ENCODE measurements around the gene NR0B1. TPM values are rescaled to one million over a fixed set of nuclear protein-coding genes. Genes with fewer than 3 reads are reported as not detected.

NR0B1 gene, protein sequence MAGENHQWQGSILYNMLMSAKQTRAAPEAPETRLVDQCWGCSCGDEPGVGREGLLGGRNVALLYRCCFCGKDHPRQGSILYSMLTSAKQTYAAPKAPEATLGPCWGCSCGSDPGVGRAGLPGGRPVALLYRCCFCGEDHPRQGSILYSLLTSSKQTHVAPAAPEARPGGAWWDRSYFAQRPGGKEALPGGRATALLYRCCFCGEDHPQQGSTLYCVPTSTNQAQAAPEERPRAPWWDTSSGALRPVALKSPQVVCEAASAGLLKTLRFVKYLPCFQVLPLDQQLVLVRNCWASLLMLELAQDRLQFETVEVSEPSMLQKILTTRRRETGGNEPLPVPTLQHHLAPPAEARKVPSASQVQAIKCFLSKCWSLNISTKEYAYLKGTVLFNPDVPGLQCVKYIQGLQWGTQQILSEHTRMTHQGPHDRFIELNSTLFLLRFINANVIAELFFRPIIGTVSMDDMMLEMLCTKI
- not detected for total RNA-seq

DNA sequence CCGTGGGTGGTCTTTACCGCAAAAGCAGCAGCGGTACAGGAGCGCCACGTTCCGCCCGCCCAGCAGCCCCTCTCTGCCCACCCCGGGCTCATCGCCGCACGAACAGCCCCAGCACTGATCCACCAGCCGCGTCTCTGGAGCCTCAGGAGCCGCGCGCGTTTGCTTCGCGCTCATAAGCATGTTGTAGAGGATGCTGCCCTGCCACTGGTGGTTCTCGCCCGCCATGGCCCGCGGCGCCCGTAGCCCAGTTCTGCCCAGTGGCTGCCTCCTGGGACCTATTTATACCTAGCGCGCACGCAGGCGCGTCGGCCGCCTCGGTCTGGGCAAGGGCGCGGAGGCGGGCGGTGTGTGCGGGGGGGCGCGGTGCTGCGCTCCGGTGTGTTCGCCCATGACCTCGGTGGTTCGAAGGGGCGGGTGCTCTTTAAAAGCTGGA is at the start of gene NR0B1:
Gene NR0B1 (minus strand): TSS at position 252 of the 433 bp plus-strand sequence. CDS start 27 bp downstream, at position 225.
- Mint-ChIP-seq H3K27ac (no peak within 1 kb of the TSS), H3K9me3 (no peaks in the 10 kb centered on the region), H3K4me3 (no peak within 1 kb of the TSS), H3K27me3 (peaks cover 9% of the 10 kb centered on the region), H3K4me1 (ENCODE audit: low read depth) (no peaks in the 10 kb centered on the region), H3K36me3 (no peaks in the 10 kb centered on the region)
- DNase-seq, result no peak
- ChIA-PET CTCF (no interaction called here), POLR2A (no interaction called here)
- intact Hi-C loops (cut with micrococcal nuclease), result no loop called here

DNA sequence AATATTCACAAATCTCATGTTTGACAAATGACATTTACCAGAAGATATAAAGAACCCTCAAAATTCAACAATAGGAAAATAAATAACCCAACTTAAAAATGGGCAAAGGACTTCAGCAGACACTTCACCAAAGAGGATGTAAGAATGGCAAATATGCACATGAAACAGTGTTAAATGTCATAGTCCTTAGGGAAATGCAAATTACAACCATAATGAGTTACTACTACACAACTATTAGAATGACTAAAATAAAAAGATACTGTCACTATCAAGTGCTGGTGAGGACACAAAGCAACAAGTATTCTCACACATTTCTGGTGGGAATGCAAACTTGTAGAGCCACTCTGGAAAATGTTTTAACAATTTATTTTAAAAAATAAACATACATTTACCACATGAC is 40.8 kb upstream of the NR0B1 start:
- Mint-ChIP-seq H3K36me3 (no peaks in the 10 kb centered on the region), H3K27me3 (no peaks in the 10 kb centered on the region), H3K27ac (no peak overlapping the region), H3K9me3 (peaks cover 19% of the 10 kb centered on the region), H3K4me3 (no peak overlapping the region), H3K4me1 (ENCODE audit: low read depth) (no peaks in the 10 kb centered on the region)
- CTCF ChIA-PET, result no interaction called here
- DNase-seq, result no peak
- POLR2A ChIA-PET, result no interaction called here
- intact Hi-C loops (cut with micrococcal nuclease), result no loop called here

DNA sequence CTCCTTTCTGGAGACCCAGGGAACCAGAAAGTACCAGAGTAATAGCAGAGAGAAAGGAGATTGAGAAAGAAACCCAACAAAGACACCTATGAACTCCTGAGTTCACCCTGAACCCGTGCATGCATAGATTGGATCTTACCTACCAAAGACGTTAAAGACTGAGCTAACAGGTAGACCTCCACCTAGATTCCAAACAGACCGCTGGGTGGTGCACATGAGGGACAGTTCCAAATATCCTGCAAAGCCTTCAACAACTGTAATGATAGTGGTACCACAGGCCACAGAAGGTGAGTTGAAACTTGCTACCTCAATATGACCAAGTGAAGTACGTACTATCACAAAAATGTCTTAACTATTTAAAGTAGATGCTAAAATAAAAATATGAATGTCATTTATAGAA is 34.0 kb upstream of the NR0B1 start:
- Mint-ChIP-seq H3K4me3 (no peak overlapping the region), H3K4me1 (ENCODE audit: low read depth) (no peaks in the 10 kb centered on the region), H3K36me3 (no peaks in the 10 kb centered on the region), H3K27me3 (no peaks in the 10 kb centered on the region), H3K27ac (no peak overlapping the region), H3K9me3 (peaks cover 1% of the 10 kb centered on the region)
- DNase-seq, result no peak
- intact Hi-C loops (cut with micrococcal nuclease), result no loop called here
- ChIA-PET CTCF (no interaction called here), POLR2A (no interaction called here)

DNA sequence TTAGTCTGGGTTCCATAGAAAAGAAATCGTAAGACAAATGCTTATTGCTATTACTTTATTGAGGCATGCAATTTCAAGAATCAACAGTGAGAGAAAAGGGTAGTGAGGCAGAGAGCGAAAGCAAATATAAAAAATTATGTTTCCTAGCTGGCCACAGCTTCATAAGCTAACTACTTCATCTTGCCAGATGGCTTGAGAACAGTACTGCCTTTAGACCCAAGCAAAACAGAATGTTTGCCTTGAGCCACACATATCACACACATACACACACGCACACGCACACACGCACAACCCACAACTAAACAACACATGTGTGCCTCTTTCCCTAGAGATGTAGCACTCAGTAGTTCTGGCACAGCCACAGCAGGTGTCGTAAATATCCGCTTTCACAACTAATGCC is 31.6 kb upstream of the NR0B1 start:
- H3K27ac Mint-ChIP-seq, result no peak overlapping the region
- intact Hi-C loops (cut with micrococcal nuclease), result no loop called here
- H3K27me3 Mint-ChIP-seq, result no peaks in the 10 kb centered on the region
- CTCF ChIA-PET, result no interaction called here
- POLR2A ChIA-PET, result no interaction called here
- DNase-seq, result no peak
- H3K36me3 Mint-ChIP-seq, result no peaks in the 10 kb centered on the region
- H3K9me3 Mint-ChIP-seq, result no peaks in the 10 kb centered on the region
- no peaks in the 10 kb centered on the region for H3K4me1 Mint-ChIP-seq (ENCODE audit: low read depth)
- no peak overlapping the region for H3K4me3 Mint-ChIP-seq

DNA sequence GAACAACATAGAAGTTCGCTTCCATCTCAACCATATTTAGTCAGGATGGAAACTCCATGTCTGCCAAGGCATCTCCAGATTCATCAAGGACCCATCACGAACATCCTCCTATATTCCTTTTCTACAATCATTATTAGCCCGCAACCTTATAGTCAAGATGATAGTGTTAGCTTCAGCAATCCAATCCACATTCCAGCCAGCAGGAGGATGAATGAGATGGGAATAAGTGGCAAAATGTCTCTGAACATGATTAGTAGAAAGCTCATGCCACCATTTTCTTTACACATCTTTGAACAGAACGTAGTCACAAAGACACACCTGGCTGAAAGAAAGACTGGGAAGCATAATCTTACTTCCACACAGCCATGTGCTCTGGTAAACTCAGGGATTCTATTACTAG is 18.6 kb upstream of the NR0B1 start:
- CTCF ChIA-PET, result no interaction called here
- intact Hi-C loops (cut with micrococcal nuclease), result no loop called here
- no peaks in the 10 kb centered on the region for H3K4me1 Mint-ChIP-seq (ENCODE audit: low read depth)
- peaks cover 2% of the 10 kb centered on the region for H3K27me3 Mint-ChIP-seq
- no peak overlapping the region for H3K4me3 Mint-ChIP-seq
- H3K27ac Mint-ChIP-seq, result no peak overlapping the region
- no peaks in the 10 kb centered on the region for H3K36me3 Mint-ChIP-seq
- DNase-seq, result no peak
- H3K9me3 Mint-ChIP-seq, result no peaks in the 10 kb centered on the region
- POLR2A ChIA-PET, result no interaction called here

DNA sequence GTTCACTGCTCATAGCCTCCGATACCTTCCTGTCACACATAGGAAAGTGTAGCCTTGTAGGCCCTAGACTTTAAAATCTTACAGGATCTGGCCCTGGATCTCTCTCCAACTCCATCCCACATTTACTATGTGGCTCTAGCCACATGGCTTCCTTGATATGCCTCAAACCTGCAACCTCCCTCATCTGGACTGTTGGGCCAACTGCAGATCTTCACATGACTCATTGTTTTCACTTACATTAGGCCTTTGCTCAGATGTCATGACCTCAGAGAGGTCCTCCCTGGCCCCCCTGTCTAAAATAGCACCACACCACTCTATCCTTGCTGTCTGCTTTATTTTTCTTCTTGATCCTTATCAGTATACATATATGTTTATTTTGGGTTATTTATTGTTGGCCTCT is 8.1 kb upstream of the NR0B1 start:
- Mint-ChIP-seq H3K4me1 (ENCODE audit: low read depth) (no peaks in the 10 kb centered on the region), H3K9me3 (no peaks in the 10 kb centered on the region), H3K27me3 (no peaks in the 10 kb centered on the region), H3K27ac (no peak overlapping the region), H3K36me3 (no peaks in the 10 kb centered on the region), H3K4me3 (no peak overlapping the region)
- ChIA-PET POLR2A (no interaction called here), CTCF (no interaction called here)
- intact Hi-C loops (cut with micrococcal nuclease), result no loop called here
- DNase-seq, result no peak

DNA sequence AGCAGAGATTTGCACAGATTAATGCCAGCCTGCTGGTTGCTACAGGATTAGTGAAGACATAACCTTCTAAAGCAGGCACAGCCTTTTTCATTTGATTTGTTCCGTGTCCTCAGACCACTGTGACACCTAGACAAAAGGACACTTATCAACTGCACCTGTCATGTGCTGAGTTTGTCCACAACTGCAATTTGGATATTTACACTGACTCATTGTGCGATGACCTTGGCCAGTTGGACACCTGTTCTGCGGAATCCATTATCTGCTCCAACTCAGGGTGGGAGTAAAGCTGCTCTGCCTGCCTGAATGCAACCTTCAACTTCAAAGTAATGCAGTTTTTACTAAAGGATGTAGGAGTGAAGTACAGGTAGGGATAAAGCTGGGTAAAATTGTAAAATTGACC is 4.1 kb upstream of the NR0B1 start:
- H3K27ac Mint-ChIP-seq, result no peak overlapping the region
- intact Hi-C loops (cut with micrococcal nuclease), result no loop called here
- H3K27me3 Mint-ChIP-seq, result no peaks in the 10 kb centered on the region
- CTCF ChIA-PET, result no interaction called here
- no peaks in the 10 kb centered on the region for H3K9me3 Mint-ChIP-seq
- DNase-seq, result no peak
- POLR2A ChIA-PET, result no interaction called here
- no peaks in the 10 kb centered on the region for H3K36me3 Mint-ChIP-seq
- H3K4me3 Mint-ChIP-seq, result no peak overlapping the region
- H3K4me1 Mint-ChIP-seq (ENCODE audit: low read depth), result no peaks in the 10 kb centered on the region

DNA sequence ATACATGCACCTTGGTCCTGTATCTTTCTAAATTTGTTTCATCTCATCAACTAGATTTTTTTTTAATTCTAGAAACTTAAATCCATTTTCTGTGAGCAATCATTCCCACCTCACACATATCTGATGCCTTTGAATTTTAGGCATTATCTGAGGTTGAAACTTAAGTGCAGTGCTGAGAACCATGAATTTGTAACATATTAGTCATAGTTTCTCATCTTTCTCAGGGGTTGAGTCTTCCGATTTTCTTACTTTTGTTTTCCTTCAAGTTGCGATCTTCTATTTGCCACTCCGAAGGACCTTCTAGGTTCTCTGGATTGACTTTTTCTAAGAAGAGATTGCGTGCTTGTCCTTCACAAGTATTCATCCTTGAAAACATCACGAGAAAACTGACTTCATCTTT is 3.7 kb upstream of the NR0B1 start:
- H3K36me3 Mint-ChIP-seq, result no peaks in the 10 kb centered on the region
- H3K4me3 Mint-ChIP-seq, result no peak overlapping the region
- H3K27me3 Mint-ChIP-seq, result peaks cover 2% of the 10 kb centered on the region
- ChIA-PET POLR2A (no interaction called here), CTCF (no interaction called here)
- no peaks in the 10 kb centered on the region for H3K9me3 Mint-ChIP-seq
- no peak overlapping the region for H3K27ac Mint-ChIP-seq
- H3K4me1 Mint-ChIP-seq (ENCODE audit: low read depth), result no peaks in the 10 kb centered on the region
- intact Hi-C loops (cut with micrococcal nuclease), result no loop called here
- DNase-seq, result no peak

DNA sequence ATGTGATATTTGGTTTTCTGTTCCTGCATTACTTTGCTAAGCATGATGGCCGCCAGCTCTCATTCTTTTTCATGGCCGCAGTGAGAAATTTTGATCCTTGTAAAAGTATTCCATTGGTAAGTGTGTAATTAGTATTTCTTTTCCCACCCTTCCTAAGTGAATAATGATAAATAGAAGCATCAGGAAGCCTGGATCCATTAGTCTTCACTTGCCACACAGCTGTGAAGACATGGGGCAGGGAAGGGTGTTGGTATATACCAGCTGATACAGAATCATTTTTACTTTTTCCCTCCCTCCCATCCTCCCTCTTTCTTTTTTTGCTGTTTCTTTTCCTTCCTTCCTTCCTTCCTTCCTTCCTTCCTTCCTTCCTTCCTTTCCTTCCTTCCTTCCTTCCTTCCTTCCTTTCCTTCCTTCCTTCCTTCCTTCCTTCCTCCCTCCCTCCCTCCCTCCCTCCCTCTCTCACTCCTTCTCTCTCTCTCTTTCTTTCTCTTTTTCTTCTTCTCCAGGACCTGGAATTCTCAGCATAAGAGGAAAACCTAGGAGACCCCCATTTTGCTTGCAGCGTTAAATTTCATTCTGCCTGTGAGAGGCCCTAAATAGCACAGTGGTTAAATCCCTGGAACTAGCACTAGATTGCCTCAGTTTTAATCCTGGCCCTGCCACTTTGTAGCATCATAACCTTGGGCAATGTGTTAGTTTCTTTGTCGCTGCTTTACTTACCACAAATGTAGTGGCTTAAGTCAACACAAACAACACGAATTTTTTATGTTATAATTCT is 1.4 kb upstream of the NR0B1 start:
- Mint-ChIP-seq H3K27me3 (peaks cover 9% of the 10 kb centered on the region), H3K4me1 (ENCODE audit: low read depth) (no peaks in the 10 kb centered on the region), H3K9me3 (no peaks in the 10 kb centered on the region), H3K27ac (no peak overlapping the region), H3K36me3 (no peaks in the 10 kb centered on the region), H3K4me3 (no peak overlapping the region)
- CTCF ChIA-PET, result no interaction called here
- no peak for DNase-seq
- intact Hi-C loops (cut with micrococcal nuclease), result no loop called here
- POLR2A ChIA-PET, result no interaction called here

DNA sequence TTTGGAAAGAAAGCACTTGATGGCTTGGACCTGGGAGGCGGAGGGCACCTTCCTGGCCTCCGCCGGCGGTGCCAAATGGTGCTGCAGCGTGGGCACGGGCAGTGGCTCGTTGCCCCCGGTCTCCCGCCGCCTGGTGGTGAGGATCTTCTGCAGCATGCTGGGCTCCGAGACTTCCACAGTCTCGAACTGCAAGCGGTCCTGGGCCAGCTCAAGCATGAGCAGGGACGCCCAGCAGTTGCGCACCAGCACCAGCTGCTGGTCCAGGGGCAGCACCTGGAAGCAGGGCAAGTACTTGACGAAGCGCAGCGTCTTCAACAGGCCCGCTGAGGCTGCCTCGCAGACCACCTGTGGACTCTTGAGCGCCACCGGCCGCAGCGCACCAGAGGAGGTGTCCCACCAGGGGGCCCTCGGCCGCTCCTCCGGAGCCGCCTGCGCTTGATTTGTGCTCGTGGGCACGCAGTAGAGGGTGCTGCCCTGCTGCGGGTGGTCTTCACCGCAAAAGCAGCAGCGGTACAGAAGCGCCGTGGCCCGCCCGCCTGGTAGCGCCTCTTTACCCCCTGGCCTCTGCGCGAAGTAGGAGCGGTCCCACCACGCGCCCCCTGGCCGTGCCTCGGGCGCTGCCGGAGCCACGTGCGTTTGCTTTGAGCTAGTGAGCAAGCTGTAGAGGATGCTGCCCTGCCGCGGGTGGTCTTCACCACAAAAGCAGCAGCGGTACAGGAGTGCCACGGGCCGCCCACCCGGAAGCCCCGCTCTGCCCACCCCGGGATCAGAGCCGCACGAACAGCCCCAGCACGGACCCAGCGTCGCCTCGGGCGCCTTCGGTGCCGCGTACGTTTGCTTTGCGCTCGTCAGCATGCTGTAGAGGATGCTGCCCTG is 689 bp downstream of the NR0B1 start:
- intact Hi-C loops (cut with micrococcal nuclease), result no loop called here
- no peaks in the 10 kb centered on the region for H3K36me3 Mint-ChIP-seq
- ChIA-PET CTCF (no interaction called here), POLR2A (no interaction called here)
- no peak overlapping the region for H3K27ac Mint-ChIP-seq
- peaks cover 9% of the 10 kb centered on the region for H3K27me3 Mint-ChIP-seq
- no peak for DNase-seq
- H3K4me1 Mint-ChIP-seq (ENCODE audit: low read depth), result no peaks in the 10 kb centered on the region
- H3K9me3 Mint-ChIP-seq, result no peaks in the 10 kb centered on the region
- no peak overlapping the region for H3K4me3 Mint-ChIP-seq

DNA sequence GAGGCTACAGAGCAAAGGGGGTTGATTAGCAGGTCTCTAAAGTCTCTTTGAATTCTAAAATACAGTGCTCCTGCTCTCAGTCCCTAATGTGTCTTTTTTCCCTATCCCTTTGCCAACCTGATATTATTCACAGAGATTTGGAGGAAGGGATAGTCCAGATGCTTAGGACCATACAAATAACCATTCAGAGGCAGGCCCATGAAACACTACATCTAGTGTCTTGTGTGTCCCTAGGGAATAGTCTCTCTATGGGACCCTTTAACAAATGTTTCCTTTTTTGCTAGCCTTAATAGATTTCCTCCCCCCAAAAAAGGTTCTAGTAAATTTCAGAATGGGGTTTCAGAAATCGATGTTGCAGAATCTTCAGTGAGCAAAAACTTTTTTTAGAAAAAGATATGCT is 1.7 kb downstream of the NR0B1 start:
- POLR2A ChIA-PET, result no interaction called here
- DNase-seq, result no peak
- no peaks in the 10 kb centered on the region for H3K4me1 Mint-ChIP-seq (ENCODE audit: low read depth)
- CTCF ChIA-PET, result no interaction called here
- H3K36me3 Mint-ChIP-seq, result no peaks in the 10 kb centered on the region
- intact Hi-C loops (cut with micrococcal nuclease), result no loop called here
- H3K27ac Mint-ChIP-seq, result no peak overlapping the region
- no peak overlapping the region for H3K4me3 Mint-ChIP-seq
- H3K27me3 Mint-ChIP-seq, result peaks cover 9% of the 10 kb centered on the region
- no peaks in the 10 kb centered on the region for H3K9me3 Mint-ChIP-seq

DNA sequence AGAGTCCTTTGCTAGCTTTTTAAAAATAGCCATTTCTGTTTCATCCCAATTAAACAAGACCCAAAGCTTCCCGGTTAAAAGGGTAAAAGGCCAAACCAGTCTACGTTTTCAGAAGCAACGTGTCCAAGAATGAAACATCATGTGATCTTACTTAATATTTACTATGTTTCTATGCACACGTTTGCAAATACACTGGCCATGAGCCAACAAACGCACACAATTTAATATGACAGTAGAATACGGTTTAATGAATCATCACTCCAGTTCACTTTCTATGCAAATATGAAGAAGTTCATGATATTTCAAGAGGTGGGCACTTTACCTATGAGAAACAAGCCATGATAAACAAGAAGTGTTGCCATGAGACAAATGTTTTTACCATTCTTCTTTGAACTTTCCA is 4.3 kb downstream of the NR0B1 start:
- Mint-ChIP-seq H3K9me3 (no peaks in the 10 kb centered on the region), H3K36me3 (no peaks in the 10 kb centered on the region), H3K27me3 (peaks cover 9% of the 10 kb centered on the region), H3K4me3 (no peak overlapping the region), H3K27ac (no peak overlapping the region), H3K4me1 (ENCODE audit: low read depth) (no peaks in the 10 kb centered on the region)
- intact Hi-C loops (cut with micrococcal nuclease), result no loop called here
- ChIA-PET CTCF (no interaction called here), POLR2A (no interaction called here)
- no peak for DNase-seq

Measured in activated CD4-positive, alpha-beta memory T cell treated with anti-CD3 and anti-CD28 coated beads for 36 hours (primary cell).